Lower leg skin (tissue), 3 donors: Measurements from ENCODE around the gene SAFB2.

ENCODE experiments used
- CTCF ChIP-seq, 3 donors: fragments of 450-650 bp; IDR thresholded peaks; one replicate each; pipeline ENCODE4 v1.5.1; 2016; ENCODE audit warnings: antibody characterized with exemption in 3 of 3, mild to moderate bottlenecking in 3 of 3, moderate library complexity in 2 of 3
- POLR2A ChIP-seq, 2 donors: fragments of 450-650 bp; IDR thresholded peaks; one replicate each; pipeline ENCODE4 v1.6.1; 2016 to 2017; ENCODE audit warnings: antibody characterized with exemption in 2 of 2, mild to moderate bottlenecking in 1 of 2, moderate library complexity in 1 of 2

DNA sequence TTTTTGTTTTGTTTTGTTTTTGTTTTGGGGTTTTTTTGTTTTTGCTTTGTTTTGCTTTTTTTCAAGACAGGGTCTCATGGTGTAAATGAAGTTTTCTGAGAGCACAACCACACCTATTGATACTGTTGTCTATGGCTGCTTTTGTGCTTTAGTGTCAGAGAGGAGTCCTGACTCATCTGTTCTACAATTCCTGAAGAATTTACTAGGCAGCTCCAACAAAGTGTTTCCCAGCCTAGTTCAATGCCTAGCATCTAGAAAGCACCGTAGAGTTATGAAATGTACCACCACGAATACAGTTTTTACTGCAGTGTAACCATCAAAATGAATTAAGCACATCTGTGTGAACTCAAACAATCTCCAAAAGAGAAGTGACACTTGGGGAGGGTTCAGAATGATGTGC is 21.5 kb upstream of the SAFB2 start:
- TF ChIP-seq CTCF (IDR thresholded peaks at IDR 0.05) (no peak), POLR2A (IDR thresholded peaks at IDR 0.05) (no peak)
